GM19099 (cell line): Measurements from ENCODE around the gene TAF4.

ENCODE experiments used
- POLR2A ChIP-seq: IDR thresholded peaks from 3 replicates; pipeline ENCODE4 v1.6.1; 2011; ENCODE audit warnings: low read depth; ENCODE audit not compliant: insufficient read length; ENCODE audit errors: extremely low read depth

The TAF4 gene

GRCh38 chr20:62063315-62063980, 2.2 kb downstream of the TAF4 start:
- no peak for TF ChIP-seq POLR2A

- no peak for TF ChIP-seq POLR2A
Measured at GRCh38 chr20:62062661-62063314, 2.9 kb downstream of the TAF4 start.

GRCh38 chr20:62061851-62062423, 3.7 kb downstream of the TAF4 start:
- TF ChIP-seq POLR2A, result no peak

GRCh38 chr20:62060631-62061541, 4.8 kb downstream of the TAF4 start:
- no peak for TF ChIP-seq POLR2A

- no peak for TF ChIP-seq POLR2A
Measured at GRCh38 chr20:62059920-62060630, 5.6 kb downstream of the TAF4 start.

- no peak for TF ChIP-seq POLR2A
Measured at GRCh38 chr20:62059401-62059800, 6.3 kb downstream of the TAF4 start.

GRCh38 chr20:62058941-62059340, 6.7 kb downstream of the TAF4 start:
- TF ChIP-seq POLR2A, result no peak

GRCh38 chr20:62056975-62057374, 8.7 kb downstream of the TAF4 start:
- TF ChIP-seq POLR2A, result no peak

- TF ChIP-seq POLR2A, result no peak
Measured at GRCh38 chr20:62056377-62056776, 9.3 kb downstream of the TAF4 start.

GRCh38 chr20:62055106-62055861, 10.4 kb downstream of the TAF4 start:
- no peak for TF ChIP-seq POLR2A

GRCh38 chr20:62054451-62054953, 11.2 kb downstream of the TAF4 start:
- TF ChIP-seq POLR2A, result no peak

GRCh38 chr20:62053465-62054196, 12.1 kb downstream of the TAF4 start:
- TF ChIP-seq POLR2A, result no peak

GRCh38 chr20:62052842-62053464, 12.7 kb downstream of the TAF4 start:
- no peak for TF ChIP-seq POLR2A
